ENCODE results near the gene TNFRSF8. TPM values are rescaled to one million over a fixed set of nuclear protein-coding genes. Genes with fewer than 3 reads are reported as not detected.

The TNFRSF8 gene
- total RNA-seq, 4 donors from 2014 or later, result 0.26 to 2.4 (median 0.85) TPM

DNA sequence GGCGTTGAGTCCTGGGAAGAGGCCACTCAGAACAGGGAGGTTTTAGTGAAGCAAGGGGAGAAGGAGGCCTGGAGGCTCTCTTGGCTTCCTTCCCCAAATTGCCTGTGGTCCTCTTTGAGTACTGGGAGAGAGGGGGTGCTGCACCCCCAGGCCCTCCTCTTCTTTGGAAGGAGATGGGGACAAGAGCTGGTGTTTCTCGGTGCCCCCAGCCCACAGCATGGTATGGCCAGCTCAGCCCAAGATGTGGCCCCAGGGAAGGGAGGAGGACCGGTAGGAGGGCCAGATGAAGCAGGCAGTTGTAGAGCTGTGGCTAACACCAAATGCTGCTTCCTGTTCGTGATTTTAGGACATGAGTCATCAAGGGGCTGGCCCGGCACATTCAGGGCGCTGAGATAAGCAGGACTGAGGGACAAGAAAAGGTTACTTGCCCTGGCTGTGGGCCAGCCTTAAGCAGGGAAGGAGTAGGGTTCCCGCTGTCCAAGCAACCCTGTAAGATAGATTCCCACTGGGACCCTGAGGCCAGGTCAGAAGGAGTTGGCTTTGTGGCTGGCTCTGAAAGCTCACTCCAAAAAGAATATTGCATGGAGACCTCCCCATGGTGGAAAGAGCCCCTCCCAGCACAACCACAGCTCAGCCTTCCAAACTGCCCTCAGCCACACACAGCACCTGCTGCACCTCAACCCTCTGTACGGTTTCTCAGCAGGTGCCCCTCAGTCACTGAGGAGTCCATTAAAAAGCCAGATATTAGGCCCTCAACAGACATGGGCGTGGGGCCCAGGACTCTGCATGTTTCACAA, 98.8 kb downstream of the TNFRSF8 start:
- H3K27me3 ChIP-seq, result no peaks in the 10 kb centered on the region
- no peaks in the 10 kb centered on the region for H3K9me3 ChIP-seq
- TF ChIP-seq, protein P1, sequence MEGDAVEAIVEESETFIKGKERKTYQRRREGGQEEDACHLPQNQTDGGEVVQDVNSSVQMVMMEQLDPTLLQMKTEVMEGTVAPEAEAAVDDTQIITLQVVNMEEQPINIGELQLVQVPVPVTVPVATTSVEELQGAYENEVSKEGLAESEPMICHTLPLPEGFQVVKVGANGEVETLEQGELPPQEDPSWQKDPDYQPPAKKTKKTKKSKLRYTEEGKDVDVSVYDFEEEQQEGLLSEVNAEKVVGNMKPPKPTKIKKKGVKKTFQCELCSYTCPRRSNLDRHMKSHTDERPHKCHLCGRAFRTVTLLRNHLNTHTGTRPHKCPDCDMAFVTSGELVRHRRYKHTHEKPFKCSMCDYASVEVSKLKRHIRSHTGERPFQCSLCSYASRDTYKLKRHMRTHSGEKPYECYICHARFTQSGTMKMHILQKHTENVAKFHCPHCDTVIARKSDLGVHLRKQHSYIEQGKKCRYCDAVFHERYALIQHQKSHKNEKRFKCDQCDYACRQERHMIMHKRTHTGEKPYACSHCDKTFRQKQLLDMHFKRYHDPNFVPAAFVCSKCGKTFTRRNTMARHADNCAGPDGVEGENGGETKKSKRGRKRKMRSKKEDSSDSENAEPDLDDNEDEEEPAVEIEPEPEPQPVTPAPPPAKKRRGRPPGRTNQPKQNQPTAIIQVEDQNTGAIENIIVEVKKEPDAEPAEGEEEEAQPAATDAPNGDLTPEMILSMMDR (IDR thresholded peaks at IDR 0.05), result no peak
- peak in 1 of 2 donors; percentile 19 for TF ChIP-seq POLR2A (IDR thresholded peaks at IDR 0.05)
- intact Hi-C loops (cut with DNase I; ENCODE audit: low total_unique reads), result no loop called here
- H3K27ac ChIP-seq, result peak overlapping the region; percentile 64 to 71
- H3K36me3 ChIP-seq, result no peaks in the 10 kb centered on the region
- peaks cover 0 to 18% of the 10 kb centered on the region in 2 donors for H3K4me1 ChIP-seq
- peak; percentile 86 to 90 for DNase-seq
- H3K4me3 ChIP-seq, result no peak overlapping the region

DNA sequence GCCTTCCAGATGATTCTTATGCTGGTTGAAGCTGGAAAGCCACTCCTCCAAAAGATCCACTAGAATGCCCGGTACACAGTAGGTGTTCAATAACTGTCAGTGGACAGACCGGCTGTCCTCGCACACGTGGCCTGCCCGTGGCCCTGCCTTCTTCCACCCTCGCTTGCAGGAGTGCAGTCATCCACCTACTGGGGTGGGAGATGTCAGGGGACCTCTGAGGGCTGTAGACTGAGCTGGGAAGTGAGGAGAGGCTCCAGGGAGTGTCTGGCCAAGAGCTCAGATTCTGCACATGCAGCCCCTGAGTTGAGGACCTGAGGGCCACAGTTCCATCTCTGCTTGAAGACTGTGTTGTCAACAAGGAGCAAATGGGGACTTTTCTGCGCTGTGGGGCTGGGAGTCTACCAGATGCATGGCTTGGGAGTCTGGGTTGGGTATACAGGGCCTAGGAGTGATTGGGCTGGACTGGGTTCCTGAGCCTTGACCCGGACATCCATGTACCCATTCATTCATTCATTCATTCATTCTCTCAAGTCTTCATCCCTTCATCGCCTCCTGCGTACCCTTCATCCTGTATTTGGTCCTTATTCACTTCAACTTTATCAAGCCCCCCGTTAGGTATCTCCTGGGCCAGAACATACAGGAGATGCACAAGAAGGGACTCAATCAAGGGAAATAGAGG, 99.5 kb downstream of the TNFRSF8 start:
- H3K27ac ChIP-seq, result peak overlapping the region; percentile 47 to 64
- TF ChIP-seq POLR2A (IDR thresholded peaks at IDR 0.05), result no peak
- TF ChIP-seq, protein P1 (IDR thresholded peaks at IDR 0.05), result no peak
- H3K4me1 ChIP-seq, result peaks cover 0 to 18% of the 10 kb centered on the region in 2 donors
- intact Hi-C loops (cut with DNase I; ENCODE audit: low total_unique reads), result no loop called here
- H3K36me3 ChIP-seq, result no peaks in the 10 kb centered on the region
- no peak for DNase-seq
- H3K27me3 ChIP-seq, result no peaks in the 10 kb centered on the region
- no peak overlapping the region for H3K4me3 ChIP-seq
- H3K9me3 ChIP-seq, result no peaks in the 10 kb centered on the region

DNA sequence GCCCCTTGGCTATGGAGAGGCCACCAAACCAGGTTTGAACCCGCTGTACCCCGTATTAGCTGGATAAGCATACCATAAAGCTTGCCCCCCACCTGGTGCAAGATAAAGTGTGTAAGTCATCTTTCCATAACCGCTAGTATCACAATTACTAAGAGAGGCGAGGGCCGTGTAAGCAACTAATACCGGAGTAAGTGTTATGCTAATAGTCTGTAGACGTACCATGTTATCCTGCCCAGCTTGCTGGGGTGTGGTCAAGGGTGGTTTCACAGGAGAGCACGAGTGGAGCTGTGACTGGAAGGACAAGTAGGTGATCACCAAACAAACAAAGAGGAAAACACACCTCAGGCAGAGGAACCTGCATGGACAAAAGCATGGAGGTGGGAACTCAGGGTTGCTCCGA, 100.1 kb downstream of the TNFRSF8 start:
- H3K36me3 ChIP-seq, result no peaks in the 10 kb centered on the region
- intact Hi-C loops (cut with DNase I; ENCODE audit: low total_unique reads), result no loop called here
- no peak for TF ChIP-seq POLR2A (IDR thresholded peaks at IDR 0.05)
- TF ChIP-seq, protein P1 (IDR thresholded peaks at IDR 0.05), result no peak
- H3K9me3 ChIP-seq, result no peaks in the 10 kb centered on the region
- peaks cover 0 to 18% of the 10 kb centered on the region in 2 donors for H3K4me1 ChIP-seq
- DNase-seq, result no peak
- no peak overlapping the region for H3K4me3 ChIP-seq
- no peak overlapping the region for H3K27ac ChIP-seq
- no peaks in the 10 kb centered on the region for H3K27me3 ChIP-seq

DNA sequence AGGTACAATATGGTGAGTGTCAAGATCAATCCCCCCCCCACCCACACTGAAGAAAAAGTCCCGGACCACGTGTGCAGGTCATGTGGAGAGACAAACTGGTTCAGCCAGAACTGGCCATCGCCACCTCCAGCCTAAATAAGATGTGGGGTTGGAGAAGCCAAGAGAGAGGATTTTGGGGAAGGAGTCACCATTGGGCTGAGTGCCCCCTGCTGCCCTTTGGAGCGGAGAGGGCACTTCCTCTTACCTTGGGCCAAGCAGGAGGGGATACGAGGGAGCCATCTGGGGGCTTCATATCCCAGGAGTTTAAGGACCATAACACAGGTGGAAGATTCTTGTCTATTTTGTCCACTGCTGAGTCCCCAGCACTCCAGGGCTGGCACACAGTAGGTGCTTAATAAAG, 101.1 kb downstream of the TNFRSF8 start:
- no peak for DNase-seq
- intact Hi-C loops (cut with DNase I; ENCODE audit: low total_unique reads), result no loop called here
- Histone ChIP-seq H3K27ac (no peak overlapping the region), H3K4me3 (no peak overlapping the region), H3K27me3 (no peaks in the 10 kb centered on the region), H3K36me3 (no peaks in the 10 kb centered on the region), H3K9me3 (no peaks in the 10 kb centered on the region), H3K4me1 (peaks cover 0 to 18% of the 10 kb centered on the region in 2 donors)
- no peak for TF ChIP-seq POLR2A (IDR thresholded peaks at IDR 0.05)
- TF ChIP-seq, protein P1 (IDR thresholded peaks at IDR 0.05), result no peak

DNA sequence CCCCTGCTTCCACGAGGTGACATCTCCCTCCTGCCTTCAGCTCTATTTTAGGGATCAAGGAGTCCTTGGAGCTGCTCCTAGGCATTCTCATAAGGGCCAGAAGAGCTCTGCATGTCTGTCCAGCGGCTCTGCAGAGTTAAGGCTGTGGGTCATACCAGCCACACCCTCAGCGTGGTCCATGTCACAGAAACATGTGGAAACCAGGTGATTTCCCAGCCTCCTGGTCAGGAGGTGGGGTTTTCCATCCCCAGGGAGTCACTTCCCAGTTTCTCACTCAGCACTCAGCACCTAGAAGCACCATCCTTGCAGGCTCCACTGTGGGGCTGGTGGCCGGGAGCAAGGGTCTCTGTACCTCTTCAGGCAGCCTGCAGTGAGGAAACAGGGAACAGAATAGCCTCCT, 102.2 kb downstream of the TNFRSF8 start:
- Histone ChIP-seq H3K4me1 (peaks cover 0 to 18% of the 10 kb centered on the region in 2 donors), H3K4me3 (no peak overlapping the region), H3K9me3 (no peaks in the 10 kb centered on the region), H3K27ac (no peak overlapping the region), H3K36me3 (no peaks in the 10 kb centered on the region), H3K27me3 (no peaks in the 10 kb centered on the region)
- no peak for DNase-seq
- intact Hi-C loops (cut with DNase I; ENCODE audit: low total_unique reads), result no loop called here
- TF ChIP-seq POLR2A (IDR thresholded peaks at IDR 0.05), result no peak
- TF ChIP-seq, protein P1 (IDR thresholded peaks at IDR 0.05), result no peak
